ENCODE data around the gene POLD2. TPM values are rescaled to one million over a fixed set of nuclear protein-coding genes. Genes with fewer than 3 reads are reported as not detected.

Gene POLD2
- total RNA-seq, 1 donor from 2014 or later, result 232 TPM

GRCh38 chr7:44162179-44162578, 38.8 kb upstream of the POLD2 start:
- H3K9me3 ChIP-seq (ENCODE audit: low read depth), result no peaks in the 10 kb centered on the region
- no peaks in the 10 kb centered on the region for H4K20me1 ChIP-seq (ENCODE audit: low read depth)
- no peaks in the 10 kb centered on the region for H3K27me3 ChIP-seq
- no peaks in the 10 kb centered on the region for H3K36me3 Mint-ChIP-seq
- no peak overlapping the region for H2AFZ ChIP-seq (replicated peaks)
- no peaks in the 10 kb centered on the region for H3K79me2 ChIP-seq (ENCODE audit: low read depth)
- H3K9ac ChIP-seq, result no peak overlapping the region
- H3F3A ChIP-seq (ENCODE audit: low read depth), result no peaks in the 10 kb centered on the region
- no peak overlapping the region for H3K4me3 ChIP-seq
- H3K27ac Mint-ChIP-seq, result no peak overlapping the region
- peak overlapping the region; percentile 11 for H3K4me3 Mint-ChIP-seq
- peaks cover 18% of the 10 kb centered on the region for H3K4me1 Mint-ChIP-seq
- no peak overlapping the region for H3K27ac ChIP-seq
- no peak for TF ChIP-seq EZH2 (IDR thresholded peaks at IDR 0.05)
- TF ChIP-seq EZH2phosphoT487 (IDR thresholded peaks at IDR 0.05), result no peak
- TF ChIP-seq CTCF (IDR thresholded peaks at IDR 0.05), result no peak
- peaks cover 5% of the 10 kb centered on the region for H3K27me3 Mint-ChIP-seq (ENCODE audit: insufficient read depth, low read depth)
- no peak for DNase-seq (ENCODE audit: low spot score)
- H3K4me1 ChIP-seq, result peaks cover 15% of the 10 kb centered on the region
- no peak overlapping the region for H3K4me2 ChIP-seq
- H3K36me3 ChIP-seq, result no peaks in the 10 kb centered on the region
- H3K9me3 Mint-ChIP-seq, result no peaks in the 10 kb centered on the region

GRCh38 chr7:44161371-44161770, 38.0 kb upstream of the POLD2 start:
- no peak overlapping the region for H3K4me3 ChIP-seq
- no peaks in the 10 kb centered on the region for H3K9me3 Mint-ChIP-seq
- no peaks in the 10 kb centered on the region for H3F3A ChIP-seq (ENCODE audit: low read depth)
- H3K4me1 ChIP-seq, result peaks cover 15% of the 10 kb centered on the region
- no peaks in the 10 kb centered on the region for H3K27me3 ChIP-seq
- H3K36me3 Mint-ChIP-seq, result no peaks in the 10 kb centered on the region
- H3K4me1 Mint-ChIP-seq, result peaks cover 18% of the 10 kb centered on the region
- no peak overlapping the region for H3K27ac Mint-ChIP-seq
- DNase-seq (ENCODE audit: low spot score), result no peak
- H3K79me2 ChIP-seq (ENCODE audit: low read depth), result no peaks in the 10 kb centered on the region
- H3K27ac ChIP-seq, result no peak overlapping the region
- H3K4me3 Mint-ChIP-seq, result no peak overlapping the region
- H4K20me1 ChIP-seq (ENCODE audit: low read depth), result no peaks in the 10 kb centered on the region
- H3K27me3 Mint-ChIP-seq (ENCODE audit: insufficient read depth, low read depth), result peaks cover 5% of the 10 kb centered on the region
- H3K4me2 ChIP-seq, result no peak overlapping the region
- no peak overlapping the region for H3K9ac ChIP-seq
- no peak overlapping the region for H2AFZ ChIP-seq (replicated peaks)
- H3K9me3 ChIP-seq (ENCODE audit: low read depth), result no peaks in the 10 kb centered on the region
- H3K36me3 ChIP-seq, result no peaks in the 10 kb centered on the region
- TF ChIP-seq CTCF (IDR thresholded peaks at IDR 0.05) (no peak), EZH2phosphoT487 (IDR thresholded peaks at IDR 0.05) (no peak), EZH2 (IDR thresholded peaks at IDR 0.05) (no peak)

GRCh38 chr7:44159824-44160630, 36.7 kb upstream of the POLD2 start:
- H3F3A ChIP-seq (ENCODE audit: low read depth), result no peaks in the 10 kb centered on the region
- no peaks in the 10 kb centered on the region for H4K20me1 ChIP-seq (ENCODE audit: low read depth)
- H3K36me3 Mint-ChIP-seq, result no peaks in the 10 kb centered on the region
- H3K4me1 ChIP-seq, result peaks cover 15% of the 10 kb centered on the region
- no peaks in the 10 kb centered on the region for H3K9me3 ChIP-seq (ENCODE audit: low read depth)
- no peak overlapping the region for H3K4me3 Mint-ChIP-seq
- TF ChIP-seq CTCF (IDR thresholded peaks at IDR 0.05) (no peak), EZH2 (IDR thresholded peaks at IDR 0.05) (no peak), EZH2phosphoT487 (IDR thresholded peaks at IDR 0.05) (no peak)
- H3K4me1 Mint-ChIP-seq, result peaks cover 18% of the 10 kb centered on the region
- no peaks in the 10 kb centered on the region for H3K27me3 ChIP-seq
- DNase-seq (ENCODE audit: low spot score), result no peak
- no peak overlapping the region for H3K27ac ChIP-seq
- no peak overlapping the region for H2AFZ ChIP-seq (replicated peaks)
- H3K27me3 Mint-ChIP-seq (ENCODE audit: insufficient read depth, low read depth), result peaks cover 5% of the 10 kb centered on the region
- H3K9me3 Mint-ChIP-seq, result no peaks in the 10 kb centered on the region
- H3K9ac ChIP-seq, result no peak overlapping the region
- H3K36me3 ChIP-seq, result no peaks in the 10 kb centered on the region
- no peaks in the 10 kb centered on the region for H3K79me2 ChIP-seq (ENCODE audit: low read depth)
- H3K4me2 ChIP-seq, result no peak overlapping the region
- H3K4me3 ChIP-seq, result no peak overlapping the region
- no peak overlapping the region for H3K27ac Mint-ChIP-seq

Measured in neural progenitor cell (in vitro differentiated cells).